ENCODE data around the gene WDR76.

WDR76 gene

DNA sequence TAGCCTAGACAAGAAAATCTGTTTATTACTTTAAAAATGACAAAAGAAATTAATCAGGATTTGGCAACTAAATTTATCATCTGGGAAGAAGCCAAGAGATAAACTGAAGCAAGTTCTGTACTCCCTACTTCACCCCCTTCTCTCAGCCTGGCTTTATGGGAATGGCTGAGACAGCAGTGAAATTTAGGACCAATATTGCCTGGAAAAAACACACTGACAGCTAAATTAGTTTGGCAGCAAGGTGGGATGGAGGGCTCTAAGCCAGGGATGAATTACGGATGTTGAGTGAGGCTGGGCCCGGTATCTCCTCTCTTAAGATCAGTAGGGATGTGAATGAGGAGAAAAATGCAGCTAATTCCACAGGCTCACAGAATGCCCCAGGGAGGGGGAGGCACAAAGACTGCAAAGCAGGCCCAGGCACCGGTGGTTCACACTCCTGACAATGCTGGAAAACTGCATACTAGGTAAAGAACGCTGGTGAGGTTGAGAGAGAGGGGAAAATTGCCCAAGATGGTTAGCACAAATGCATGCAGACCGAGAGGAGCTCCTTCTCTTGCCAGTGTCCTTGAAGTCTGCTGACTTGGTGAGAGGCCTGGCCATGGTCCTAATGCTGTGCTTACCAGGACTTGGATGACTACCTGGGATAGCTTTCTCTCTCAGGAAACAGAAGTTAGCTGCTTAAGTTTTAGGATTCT is 89.0 kb downstream of the WDR76 start:
- no peak for TF ChIP-seq CTCF (IDR thresholded peaks at IDR 0.05; ENCODE audit: insufficient read depth, low read length, poor library complexity, severe bottlenecking)
- H3K4me3 ChIP-seq (replicated peaks; ENCODE audit: low read depth, low read length), result no peak overlapping the region

DNA sequence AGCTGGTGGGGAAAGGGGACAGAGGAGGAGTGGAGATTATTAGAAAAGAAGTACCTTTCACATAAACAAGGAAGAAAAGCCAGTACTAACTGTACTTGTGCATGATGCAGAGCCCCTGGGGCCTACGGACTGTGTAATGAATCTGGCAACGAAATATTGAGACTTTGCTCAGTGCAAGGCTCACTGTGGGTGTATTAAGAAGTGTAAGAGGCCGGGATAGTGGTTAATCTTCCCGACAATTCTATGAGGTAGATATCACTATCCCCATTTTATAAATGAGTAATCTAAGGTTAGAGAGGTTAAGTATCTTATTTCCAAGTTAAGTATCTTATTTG is 89.5 kb downstream of the WDR76 start:
- DNase-seq (ENCODE audit: extremely low read depth, insufficient read length), result no peak
- H3K4me3 ChIP-seq (replicated peaks; ENCODE audit: low read depth, low read length), result no peak overlapping the region
- TF ChIP-seq CTCF (IDR thresholded peaks at IDR 0.05; ENCODE audit: insufficient read depth, low read length, poor library complexity, severe bottlenecking), result no peak
- no peaks in the 10 kb centered on the region for H3K36me3 ChIP-seq (ENCODE audit: control insufficient read depth, insufficient read depth, low read length)
- no peaks in the 10 kb centered on the region for H3K27me3 ChIP-seq (replicated peaks; ENCODE audit: control insufficient read depth, insufficient read depth, low read length)

More for the DNA sequence above, 89.0 kb downstream of the WDR76 start:
- DNase-seq (ENCODE audit: extremely low read depth, insufficient read length), result no peak
- Histone ChIP-seq H3K27me3 (replicated peaks; ENCODE audit: control insufficient read depth, insufficient read depth, low read length) (no peaks in the 10 kb centered on the region), H3K36me3 (ENCODE audit: control insufficient read depth, insufficient read depth, low read length) (no peaks in the 10 kb centered on the region)
